ENCODE results near the gene IL17C. TPM values are rescaled to one million over a fixed set of nuclear protein-coding genes. Genes with fewer than 3 reads are reported as not detected.
A peak's percentile ranks its signal among the peaks of the same experiment; 100 is the strongest.

The IL17C gene
- total RNA-seq, 1 donor from 2014 or later, result not detected

- Histone ChIP-seq H3K36me3 (no peaks in the 10 kb centered on the region), H3K4me3 (peak overlapping the region; percentile 42 to 60), H3K9me3 (no peaks in the 10 kb centered on the region), H3K4me1 (peaks cover 7 to 13% of the 10 kb centered on the region in 2 donors), H3K27ac (no peak overlapping the region), H3K27me3 (peaks cover 19% of the 10 kb centered on the region)
- no peak for DNase-seq (ENCODE audit: low spot score in 2 of 2)
- intact Hi-C loops (cut with DNase I), result no loop called here
- TF ChIP-seq CTCF (IDR thresholded peaks at IDR 0.05), result peak; percentile 33 to 45 (median 39)
Observed at GRCh38 chr16:88685156-88686061, 47.0 kb downstream of the IL17C start.

- no peaks in the 10 kb centered on the region for H3K36me3 ChIP-seq
- no peak for DNase-seq (ENCODE audit: low spot score in 2 of 2)
- intact Hi-C loops (cut with DNase I), result no loop called here
- peaks cover 19% of the 10 kb centered on the region for H3K27me3 ChIP-seq
- no peak for TF ChIP-seq CTCF (IDR thresholded peaks at IDR 0.05)
- no peak overlapping the region for H3K27ac ChIP-seq
- H3K9me3 ChIP-seq, result no peaks in the 10 kb centered on the region
- peaks cover 7 to 13% of the 10 kb centered on the region in 2 donors for H3K4me1 ChIP-seq
- peak overlapping the region; percentile 42 to 60 for H3K4me3 ChIP-seq
Observed at GRCh38 chr16:88686062-88686438, 47.7 kb downstream of the IL17C start.

- DNase-seq (ENCODE audit: low spot score in 2 of 2), result no peak
- intact Hi-C loops (cut with DNase I), result no loop called here
- Histone ChIP-seq H3K27me3 (peaks cover 19% of the 10 kb centered on the region), H3K4me1 (peaks cover 7 to 13% of the 10 kb centered on the region in 2 donors), H3K4me3 (peak within 1 kb of the TSS; percentile 42 to 60), H3K9me3 (no peaks in the 10 kb centered on the region), H3K27ac (no peak within 1 kb of the TSS), H3K36me3 (no peaks in the 10 kb centered on the region)
- no peak for TF ChIP-seq CTCF (IDR thresholded peaks at IDR 0.05)
Observed at GRCh38 chr16:88686439-88687253, 48.3 kb downstream of the IL17C start, which contains the start of gene SNAI3. Gene SNAI3 (minus strand): TSS chr16:88686507. CDS start chr16:88686406, 101 bp downstream.

- TF ChIP-seq CTCF (IDR thresholded peaks at IDR 0.05), result no peak
- no peak overlapping the region for H3K4me3 ChIP-seq
- H3K4me1 ChIP-seq, result peaks cover 7 to 13% of the 10 kb centered on the region in 2 donors
- no peaks in the 10 kb centered on the region for H3K9me3 ChIP-seq
- no peak for DNase-seq (ENCODE audit: low spot score in 2 of 2)
- intact Hi-C loops (cut with DNase I), result no loop called here
- H3K27me3 ChIP-seq, result peaks cover 19% of the 10 kb centered on the region
- H3K36me3 ChIP-seq, result no peaks in the 10 kb centered on the region
- no peak overlapping the region for H3K27ac ChIP-seq
Observed at GRCh38 chr16:88687254-88687576, 48.8 kb downstream of the IL17C start.

- no peaks in the 10 kb centered on the region for H3K36me3 ChIP-seq
- H3K9me3 ChIP-seq, result no peaks in the 10 kb centered on the region
- no peak overlapping the region for H3K4me3 ChIP-seq
- peaks cover 7 to 13% of the 10 kb centered on the region in 2 donors for H3K4me1 ChIP-seq
- no peak for TF ChIP-seq CTCF (IDR thresholded peaks at IDR 0.05)
- intact Hi-C loops (cut with DNase I), result no loop called here
- no peak overlapping the region for H3K27ac ChIP-seq
- DNase-seq (ENCODE audit: low spot score in 2 of 2), result no peak
- H3K27me3 ChIP-seq, result peaks cover 19% of the 10 kb centered on the region
Observed at GRCh38 chr16:88687676-88688012, 49.3 kb downstream of the IL17C start.

All from ascending aorta (tissue), 2 donors.